22Rv1 (cell line): ENCODE data around the gene UPB1.

Source experiments
- CTCF ChIP-seq: fragments of 450-650 bp; IDR thresholded peaks from 2 replicates; pipeline ENCODE4 v1.5.1; 2017; ENCODE audit warnings: mild to moderate bottlenecking
- ZFX ChIP-seq: fragments of 450-650 bp; IDR thresholded peaks from 2 replicates; pipeline ENCODE4 v1.6.1; 2017; ENCODE audit warnings: antibody characterized with exemption, borderline replicate concordance

DNA sequence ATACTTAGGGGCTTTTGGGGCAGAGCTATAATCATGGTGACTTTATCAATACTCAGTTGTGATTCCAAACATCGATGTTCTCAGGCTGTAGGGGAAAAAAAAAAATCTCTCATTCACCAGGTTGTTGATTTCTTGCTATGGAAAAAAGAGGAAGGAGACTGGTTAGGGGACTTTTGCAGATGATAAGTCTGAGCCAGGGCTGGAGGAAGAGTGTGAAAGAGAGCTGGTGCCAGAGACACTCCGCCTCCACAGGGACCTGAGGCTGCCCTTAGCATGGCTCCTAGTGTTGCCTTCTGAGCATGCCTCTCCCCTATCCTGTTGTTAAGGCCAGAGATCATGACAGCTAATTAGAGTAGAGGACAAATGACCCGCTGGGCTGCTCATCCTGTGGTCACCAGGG is 16.9 kb downstream of the UPB1 start:
- no peak for TF ChIP-seq CTCF
- TF ChIP-seq ZFX = no peak
